Tibial nerve (tissue), 3 donors: Measurements from ENCODE around the gene ATP9B.

Experiments
- POLR2A ChIP-seq, 2 donors: fragments of 450-650 bp; IDR thresholded peaks; one replicate each; pipeline ENCODE4 v1.6.1; 2017; ENCODE audit warnings: antibody characterized with exemption in 2 of 2, mild to moderate bottlenecking in 2 of 2, moderate library complexity in 2 of 2
- TF ChIP-seq, protein P1 (sequence below), 5 experiments: fragments of 200-600 bp in 3 of 5; fragments of 450-650 bp in 2 of 5; sonication (generic) in 3 of 5; IDR thresholded peaks; one replicate each; pipeline ENCODE4 v1.5.1; 2016 to 2019; ENCODE audit warnings: antibody characterized with exemption in 5 of 5, mild to moderate bottlenecking in 3 of 5, moderate library complexity in 2 of 5

- no peak for TF ChIP-seq POLR2A (IDR thresholded peaks at IDR 0.05)
- TF ChIP-seq, protein P1, sequence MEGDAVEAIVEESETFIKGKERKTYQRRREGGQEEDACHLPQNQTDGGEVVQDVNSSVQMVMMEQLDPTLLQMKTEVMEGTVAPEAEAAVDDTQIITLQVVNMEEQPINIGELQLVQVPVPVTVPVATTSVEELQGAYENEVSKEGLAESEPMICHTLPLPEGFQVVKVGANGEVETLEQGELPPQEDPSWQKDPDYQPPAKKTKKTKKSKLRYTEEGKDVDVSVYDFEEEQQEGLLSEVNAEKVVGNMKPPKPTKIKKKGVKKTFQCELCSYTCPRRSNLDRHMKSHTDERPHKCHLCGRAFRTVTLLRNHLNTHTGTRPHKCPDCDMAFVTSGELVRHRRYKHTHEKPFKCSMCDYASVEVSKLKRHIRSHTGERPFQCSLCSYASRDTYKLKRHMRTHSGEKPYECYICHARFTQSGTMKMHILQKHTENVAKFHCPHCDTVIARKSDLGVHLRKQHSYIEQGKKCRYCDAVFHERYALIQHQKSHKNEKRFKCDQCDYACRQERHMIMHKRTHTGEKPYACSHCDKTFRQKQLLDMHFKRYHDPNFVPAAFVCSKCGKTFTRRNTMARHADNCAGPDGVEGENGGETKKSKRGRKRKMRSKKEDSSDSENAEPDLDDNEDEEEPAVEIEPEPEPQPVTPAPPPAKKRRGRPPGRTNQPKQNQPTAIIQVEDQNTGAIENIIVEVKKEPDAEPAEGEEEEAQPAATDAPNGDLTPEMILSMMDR (IDR thresholded peaks at IDR 0.05) = no peak
Measured at GRCh38 chr18:79224381-79224780, 155.2 kb downstream of the ATP9B start.
